HUES64 (cell line): ENCODE data around the gene OPCML.

ENCODE experiments used
- H3K27ac ChIP-seq: 2 replicates; pipeline ENCODE4 v1.7.0; 2013; ENCODE audit warnings: low read depth, low read length, inconsistent platforms
- H3K27me3 ChIP-seq: 2 replicates; pipeline ENCODE4 v1.6.1; 2013; ENCODE audit warnings: mild to moderate bottlenecking, low read length; ENCODE audit not compliant: insufficient read depth
- H3K36me3 ChIP-seq: 2 replicates; pipeline ENCODE4 v1.6.1; 2013; ENCODE audit warnings: mild to moderate bottlenecking, low read length; ENCODE audit not compliant: insufficient read depth
- H3K4me1 ChIP-seq: 2 replicates; pipeline ENCODE4 v1.6.1; 2013; ENCODE audit warnings: mild to moderate bottlenecking, low read length, moderate library complexity; ENCODE audit not compliant: insufficient read depth
- H3K4me3 ChIP-seq: 2 replicates; pipeline ENCODE4 v1.5.1; 2013; ENCODE audit warnings: mild to moderate bottlenecking, low read length, moderate library complexity
- H3K9ac ChIP-seq: 2 replicates; pipeline ENCODE4 v1.6.1; 2013; ENCODE audit warnings: mild to moderate bottlenecking, low read depth, low read length
- H3K9me3 ChIP-seq: 2 replicates; pipeline ENCODE4 v1.6.1; 2013; ENCODE audit warnings: low read depth, low read length; ENCODE audit not compliant: insufficient read depth
- WGBS: fragments of 150-250, 120-280 bp; methylation state at CpG from one replicate; pipeline ENCODE4 v1.1.7; 2013; ENCODE audit warnings: missing lambda C conversion rate; 5-methylcytosine and 5-hydroxymethylcytosine counted together

OPCML gene

GRCh38 chr11:133409799-133410198, 122.5 kb downstream of the OPCML start:
- H3K36me3 ChIP-seq = no peaks in the 10 kb centered on the region
- no peaks in the 10 kb centered on the region for H3K9me3 ChIP-seq
- WGBS = 87% methylated on average over 5 of the region's 5 CpGs
- H3K4me3 ChIP-seq = no peak overlapping the region
- no peak overlapping the region for H3K27ac ChIP-seq
- no peaks in the 10 kb centered on the region for H3K27me3 ChIP-seq
- no peak overlapping the region for H3K9ac ChIP-seq
- peaks cover 4% of the 10 kb centered on the region; the same call in 1 of the 2 replicates for H3K4me1 ChIP-seq

GRCh38 chr11:133408936-133409335, 123.4 kb downstream of the OPCML start:
- WGBS = 95% methylated on average over 9 of the region's 9 CpGs

GRCh38 chr11:133408402-133408801, 123.9 kb downstream of the OPCML start:
- Histone ChIP-seq H3K27me3 (no peaks in the 10 kb centered on the region), H3K4me3 (no peak overlapping the region), H3K36me3 (no peaks in the 10 kb centered on the region), H3K4me1 (no peaks in the 10 kb centered on the region), H3K9ac (no peak overlapping the region), H3K9me3 (no peaks in the 10 kb centered on the region), H3K27ac (no peak overlapping the region)
- 100% methylated on average over 3 of the region's 3 CpGs for WGBS

More at GRCh38 chr11:133408936-133409335, 123.4 kb downstream of the OPCML start:
- no peaks in the 10 kb centered on the region for H3K36me3 ChIP-seq
- H3K4me1 ChIP-seq = peaks cover 4% of the 10 kb centered on the region; the same call in 1 of the 2 replicates
- H3K27ac ChIP-seq = no peak overlapping the region
- H3K9me3 ChIP-seq = no peaks in the 10 kb centered on the region
- H3K9ac ChIP-seq = no peak overlapping the region
- H3K4me3 ChIP-seq = no peak overlapping the region
- H3K27me3 ChIP-seq = no peaks in the 10 kb centered on the region

- H3K27me3 ChIP-seq = no peaks in the 10 kb centered on the region
- no peaks in the 10 kb centered on the region for H3K36me3 ChIP-seq
- 95% methylated on average over 4 of the region's 4 CpGs for WGBS
- H3K9ac ChIP-seq = no peak overlapping the region
- no peaks in the 10 kb centered on the region for H3K4me1 ChIP-seq
- H3K27ac ChIP-seq = no peak overlapping the region
- no peak overlapping the region for H3K4me3 ChIP-seq
- H3K9me3 ChIP-seq = no peaks in the 10 kb centered on the region
Measured at GRCh38 chr11:133406489-133406888, 125.8 kb downstream of the OPCML start.

GRCh38 chr11:133403900-133404299, 128.4 kb downstream of the OPCML start:
- no peak overlapping the region for H3K4me3 ChIP-seq
- no peaks in the 10 kb centered on the region for H3K36me3 ChIP-seq
- H3K27ac ChIP-seq = no peak overlapping the region
- H3K27me3 ChIP-seq = no peaks in the 10 kb centered on the region
- H3K9me3 ChIP-seq = no peaks in the 10 kb centered on the region
- no peaks in the 10 kb centered on the region for H3K4me1 ChIP-seq
- no peak overlapping the region for H3K9ac ChIP-seq
- WGBS = 91% methylated on average over 6 of the region's 6 CpGs

GRCh38 chr11:133402551-133402950, 129.8 kb downstream of the OPCML start:
- H3K9ac ChIP-seq = no peak overlapping the region
- H3K27ac ChIP-seq = no peak overlapping the region
- H3K27me3 ChIP-seq = no peaks in the 10 kb centered on the region
- no peaks in the 10 kb centered on the region for H3K9me3 ChIP-seq
- H3K4me3 ChIP-seq = no peak overlapping the region
- WGBS = 93% methylated on average over 4 of the region's 4 CpGs
- H3K4me1 ChIP-seq = no peaks in the 10 kb centered on the region
- H3K36me3 ChIP-seq = no peaks in the 10 kb centered on the region

GRCh38 chr11:133399855-133400625, 132.3 kb downstream of the OPCML start:
- Histone ChIP-seq H3K9ac (no peak overlapping the region), H3K4me3 (no peak overlapping the region), H3K9me3 (no peaks in the 10 kb centered on the region), H3K36me3 (no peaks in the 10 kb centered on the region), H3K27ac (no peak overlapping the region), H3K4me1 (no peaks in the 10 kb centered on the region), H3K27me3 (no peaks in the 10 kb centered on the region)
- WGBS = 96% methylated on average over 6 of the region's 7 CpGs

- Histone ChIP-seq H3K27me3 (no peaks in the 10 kb centered on the region), H3K4me1 (no peaks in the 10 kb centered on the region), H3K36me3 (no peaks in the 10 kb centered on the region), H3K9ac (no peak overlapping the region), H3K27ac (no peak overlapping the region), H3K4me3 (no peak overlapping the region), H3K9me3 (no peaks in the 10 kb centered on the region)
- 94% methylated on average over 2 of the region's 2 CpGs for WGBS
Measured at GRCh38 chr11:133399294-133399693, 133.0 kb downstream of the OPCML start.

GRCh38 chr11:133390803-133391202, 141.5 kb downstream of the OPCML start:
- Histone ChIP-seq H3K4me1 (peaks cover 7% of the 10 kb centered on the region; the same call in 1 of the 2 replicates), H3K27ac (no peak overlapping the region), H3K36me3 (no peaks in the 10 kb centered on the region), H3K27me3 (no peaks in the 10 kb centered on the region), H3K9me3 (no peaks in the 10 kb centered on the region), H3K4me3 (no peak overlapping the region), H3K9ac (no peak overlapping the region)
- WGBS = 96% methylated on average over 14 of the region's 14 CpGs

GRCh38 chr11:133388975-133389568, 143.2 kb downstream of the OPCML start:
- 91% methylated on average over 4 of the region's 5 CpGs for WGBS
- Histone ChIP-seq H3K4me1 (peaks cover 12% of the 10 kb centered on the region; the same call in 1 of the 2 replicates), H3K9me3 (no peaks in the 10 kb centered on the region), H3K27me3 (no peaks in the 10 kb centered on the region), H3K27ac (no peak overlapping the region), H3K36me3 (no peaks in the 10 kb centered on the region), H3K9ac (no peak overlapping the region), H3K4me3 (no peak overlapping the region)

GRCh38 chr11:133388260-133388659, 144.0 kb downstream of the OPCML start:
- Histone ChIP-seq H3K27ac (no peak overlapping the region), H3K9me3 (no peaks in the 10 kb centered on the region), H3K27me3 (no peaks in the 10 kb centered on the region), H3K9ac (no peak overlapping the region), H3K4me3 (no peak overlapping the region), H3K4me1 (peaks cover 12% of the 10 kb centered on the region; the same call in 1 of the 2 replicates), H3K36me3 (no peaks in the 10 kb centered on the region)
- WGBS = 91% methylated on average over 2 of the region's 2 CpGs
